Measurements from ENCODE around the gene RNASE9.
"Not testable (repeated sequence)": the region's sequence is repeated elsewhere in the genome, so short reads cannot be mapped to it uniquely, and the experiment has no call there.

Gene RNASE9

DNA sequence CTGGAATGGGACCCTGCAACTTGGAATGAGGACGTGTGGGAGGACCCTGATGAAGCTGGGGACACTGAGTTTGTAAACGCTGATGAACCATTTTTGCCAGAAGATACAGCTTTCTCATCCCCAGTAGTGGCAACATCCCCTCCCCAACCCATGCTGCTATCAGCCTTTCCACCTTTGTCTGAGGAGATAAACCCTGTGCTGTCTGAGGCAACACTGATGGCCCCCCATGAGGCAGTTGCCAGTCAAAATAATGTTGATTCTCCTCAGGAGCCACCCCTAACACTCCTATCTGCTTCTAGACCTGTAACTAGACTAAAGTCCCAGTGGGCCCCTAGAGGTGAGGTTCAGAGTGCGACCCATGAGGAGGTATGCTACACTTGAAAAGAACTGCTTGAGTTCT, 7.5 kb upstream of the RNASE9 start:
- no peaks in the 10 kb centered on the region for H3K9me3 ChIP-seq (ENCODE audit: severe bottlenecking)
- H3K4me1 ChIP-seq (ENCODE audit: insufficient read depth, poor library complexity, severe bottlenecking) = no peaks in the 10 kb centered on the region
- H3K36me3 ChIP-seq (ENCODE audit: low read depth) = no peaks in the 10 kb centered on the region
- no peaks in the 10 kb centered on the region for H3K27me3 ChIP-seq (ENCODE audit: insufficient read depth, poor library complexity, severe bottlenecking)
- no peak overlapping the region for H3K4me3 ChIP-seq (ENCODE audit: severe bottlenecking)
- ATAC-seq (ENCODE audit: low read depth) (no peak), DNase-seq (ENCODE audit: low spot score) (no peak)
- H3K27ac ChIP-seq (ENCODE audit: poor library complexity, severe bottlenecking) = no peak overlapping the region
- TF ChIP-seq, protein P1, sequence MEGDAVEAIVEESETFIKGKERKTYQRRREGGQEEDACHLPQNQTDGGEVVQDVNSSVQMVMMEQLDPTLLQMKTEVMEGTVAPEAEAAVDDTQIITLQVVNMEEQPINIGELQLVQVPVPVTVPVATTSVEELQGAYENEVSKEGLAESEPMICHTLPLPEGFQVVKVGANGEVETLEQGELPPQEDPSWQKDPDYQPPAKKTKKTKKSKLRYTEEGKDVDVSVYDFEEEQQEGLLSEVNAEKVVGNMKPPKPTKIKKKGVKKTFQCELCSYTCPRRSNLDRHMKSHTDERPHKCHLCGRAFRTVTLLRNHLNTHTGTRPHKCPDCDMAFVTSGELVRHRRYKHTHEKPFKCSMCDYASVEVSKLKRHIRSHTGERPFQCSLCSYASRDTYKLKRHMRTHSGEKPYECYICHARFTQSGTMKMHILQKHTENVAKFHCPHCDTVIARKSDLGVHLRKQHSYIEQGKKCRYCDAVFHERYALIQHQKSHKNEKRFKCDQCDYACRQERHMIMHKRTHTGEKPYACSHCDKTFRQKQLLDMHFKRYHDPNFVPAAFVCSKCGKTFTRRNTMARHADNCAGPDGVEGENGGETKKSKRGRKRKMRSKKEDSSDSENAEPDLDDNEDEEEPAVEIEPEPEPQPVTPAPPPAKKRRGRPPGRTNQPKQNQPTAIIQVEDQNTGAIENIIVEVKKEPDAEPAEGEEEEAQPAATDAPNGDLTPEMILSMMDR (IDR thresholded peaks at IDR 0.05; ENCODE audit: poor library complexity, severe bottlenecking) = no peak

DNA sequence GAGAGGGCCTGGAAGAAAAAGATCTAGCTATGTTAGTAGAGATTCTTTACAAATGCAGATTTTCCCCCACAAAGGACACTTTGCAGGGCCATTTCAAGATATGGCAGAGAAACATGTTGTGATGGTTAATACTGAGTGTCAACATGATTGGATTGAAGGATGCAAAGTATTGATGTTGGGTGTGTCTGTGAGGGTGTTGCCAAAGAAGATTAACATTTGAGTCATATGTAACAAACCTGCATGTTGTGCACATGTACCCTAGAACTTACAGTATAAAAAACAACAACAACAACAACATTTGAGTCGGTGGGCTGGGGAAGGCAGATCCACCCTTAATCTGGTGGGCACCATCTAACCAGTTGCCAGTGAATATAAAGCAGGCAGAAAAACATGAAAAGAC, 6.4 kb upstream of the RNASE9 start:
- not testable (repeated sequence) for ATAC-seq (ENCODE audit: low read depth); H3K27me3 ChIP-seq (ENCODE audit: insufficient read depth, poor library complexity, severe bottlenecking)

DNA sequence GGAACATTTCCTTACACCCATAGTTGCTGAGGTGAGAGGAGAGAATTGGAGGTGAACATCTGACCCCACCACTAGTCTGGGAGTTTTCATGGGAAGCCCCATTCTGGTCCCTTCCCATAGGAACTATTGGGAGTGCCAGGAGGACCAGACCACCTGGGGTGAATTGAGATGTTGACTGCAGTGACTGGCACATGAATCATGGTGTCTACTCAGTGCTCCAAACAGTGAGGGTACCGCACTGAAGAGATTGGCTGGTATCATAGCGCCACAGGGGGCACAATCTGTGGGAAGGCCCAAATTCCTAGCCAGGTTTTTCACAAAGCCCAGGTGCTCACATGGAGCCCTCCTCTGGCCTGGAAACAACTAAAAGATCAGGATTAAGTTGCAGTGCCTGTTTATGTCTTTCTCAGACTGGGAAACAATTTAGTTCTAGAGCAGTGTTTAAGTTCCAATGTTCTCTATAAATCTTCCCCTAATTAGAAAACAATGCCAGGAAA, 3.7 kb upstream of the RNASE9 start:
- Histone ChIP-seq H3K36me3 (ENCODE audit: low read depth) (no peaks in the 10 kb centered on the region), H3K27ac (ENCODE audit: poor library complexity, severe bottlenecking) (no peak overlapping the region), H3K4me3 (ENCODE audit: severe bottlenecking) (no peak overlapping the region), H3K9me3 (ENCODE audit: severe bottlenecking) (no peaks in the 10 kb centered on the region), H3K27me3 (ENCODE audit: insufficient read depth, poor library complexity, severe bottlenecking) (no peaks in the 10 kb centered on the region), H3K4me1 (ENCODE audit: insufficient read depth, poor library complexity, severe bottlenecking) (no peaks in the 10 kb centered on the region)
- TF ChIP-seq, protein P1 (IDR thresholded peaks at IDR 0.05; ENCODE audit: poor library complexity, severe bottlenecking) = no peak
- ATAC-seq (ENCODE audit: low read depth) (no peak), DNase-seq (ENCODE audit: low spot score) (no peak)

More for the DNA sequence above, 6.4 kb upstream of the RNASE9 start:
- not testable (repeated sequence) for H3K4me3 ChIP-seq (ENCODE audit: severe bottlenecking); H3K27ac ChIP-seq (ENCODE audit: poor library complexity, severe bottlenecking); H3K4me1 ChIP-seq (ENCODE audit: insufficient read depth, poor library complexity, severe bottlenecking); DNase-seq (ENCODE audit: low spot score); H3K36me3 ChIP-seq (ENCODE audit: low read depth); H3K9me3 ChIP-seq (ENCODE audit: severe bottlenecking)

DNA sequence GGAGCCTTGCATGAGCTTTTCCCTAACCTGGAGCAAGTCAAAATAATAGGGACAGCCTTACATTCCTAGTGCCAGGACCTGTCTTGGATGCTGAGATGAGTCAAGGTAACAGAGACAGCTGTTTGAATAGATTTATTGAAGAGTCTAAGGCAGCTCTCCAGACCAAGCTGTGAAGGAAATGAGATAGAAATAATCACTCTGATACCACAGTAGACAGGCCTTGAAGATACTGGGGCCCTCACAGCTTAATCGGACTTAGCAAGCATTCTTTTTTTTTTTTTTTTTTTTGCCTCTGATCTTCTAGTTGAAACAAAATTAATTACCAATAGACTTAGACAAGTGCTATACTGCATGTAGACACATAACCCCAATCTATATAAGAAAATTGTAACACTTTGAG, 3.1 kb upstream of the RNASE9 start:
- no peak for DNase-seq (ENCODE audit: low spot score)
- H3K27me3 ChIP-seq (ENCODE audit: insufficient read depth, poor library complexity, severe bottlenecking) = no peaks in the 10 kb centered on the region
- no peak for ATAC-seq (ENCODE audit: low read depth)

DNA sequence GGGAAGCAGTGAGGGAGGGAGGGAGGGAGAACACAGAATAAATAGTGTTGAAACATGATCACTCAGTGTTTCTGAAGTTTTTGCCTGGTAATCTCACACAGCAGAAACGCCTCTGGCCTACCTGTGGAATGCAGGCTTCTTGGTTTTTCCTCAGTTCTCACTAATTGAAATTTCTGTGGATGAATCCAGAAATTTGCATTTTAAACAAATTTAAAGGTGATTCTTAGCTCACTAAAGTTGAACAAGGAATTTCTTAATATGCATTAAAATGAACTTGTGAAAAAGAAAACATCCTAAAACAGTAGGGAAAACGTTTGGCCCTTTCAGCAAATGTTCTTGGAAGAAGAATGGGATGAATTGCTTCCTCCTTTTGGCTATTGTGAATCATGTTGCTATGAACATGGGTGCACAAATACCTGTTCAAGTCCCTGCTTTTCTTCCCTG, 1.4 kb downstream of the RNASE9 start:
- DNase-seq (ENCODE audit: low spot score) (no peak), ATAC-seq (ENCODE audit: low read depth) (no peak)
- H3K4me1 ChIP-seq (ENCODE audit: insufficient read depth, poor library complexity, severe bottlenecking) = no peaks in the 10 kb centered on the region
- H3K36me3 ChIP-seq (ENCODE audit: low read depth) = no peaks in the 10 kb centered on the region
- H3K27ac ChIP-seq (ENCODE audit: poor library complexity, severe bottlenecking) = no peak overlapping the region
- no peak overlapping the region for H3K4me3 ChIP-seq (ENCODE audit: severe bottlenecking)
- TF ChIP-seq, protein P1 (IDR thresholded peaks at IDR 0.05; ENCODE audit: poor library complexity, severe bottlenecking) = no peak
- no peaks in the 10 kb centered on the region for H3K9me3 ChIP-seq (ENCODE audit: severe bottlenecking)
- no peaks in the 10 kb centered on the region for H3K27me3 ChIP-seq (ENCODE audit: insufficient read depth, poor library complexity, severe bottlenecking)

More for the DNA sequence above, 3.1 kb upstream of the RNASE9 start:
- H3K4me3 ChIP-seq (ENCODE audit: severe bottlenecking) = no peak overlapping the region
- no peaks in the 10 kb centered on the region for H3K36me3 ChIP-seq (ENCODE audit: low read depth)
- TF ChIP-seq, protein P1 (IDR thresholded peaks at IDR 0.05; ENCODE audit: poor library complexity, severe bottlenecking) = no peak
- H3K9me3 ChIP-seq (ENCODE audit: severe bottlenecking) = no peaks in the 10 kb centered on the region
- no peaks in the 10 kb centered on the region for H3K4me1 ChIP-seq (ENCODE audit: insufficient read depth, poor library complexity, severe bottlenecking)
- H3K27ac ChIP-seq (ENCODE audit: poor library complexity, severe bottlenecking) = no peak overlapping the region

Measured in RWPE2 (cell line).